ENCODE measurements around the gene CXCL13. TPM values are rescaled to one million over a fixed set of nuclear protein-coding genes. Genes with fewer than 3 reads are reported as not detected.
"Not testable (repeated sequence)": the region's sequence is repeated elsewhere in the genome, so short reads cannot be mapped to it uniquely, and the experiment has no call there.

The CXCL13 gene
- total RNA-seq, 1 experiment from 2014 or later = not detected

DNA sequence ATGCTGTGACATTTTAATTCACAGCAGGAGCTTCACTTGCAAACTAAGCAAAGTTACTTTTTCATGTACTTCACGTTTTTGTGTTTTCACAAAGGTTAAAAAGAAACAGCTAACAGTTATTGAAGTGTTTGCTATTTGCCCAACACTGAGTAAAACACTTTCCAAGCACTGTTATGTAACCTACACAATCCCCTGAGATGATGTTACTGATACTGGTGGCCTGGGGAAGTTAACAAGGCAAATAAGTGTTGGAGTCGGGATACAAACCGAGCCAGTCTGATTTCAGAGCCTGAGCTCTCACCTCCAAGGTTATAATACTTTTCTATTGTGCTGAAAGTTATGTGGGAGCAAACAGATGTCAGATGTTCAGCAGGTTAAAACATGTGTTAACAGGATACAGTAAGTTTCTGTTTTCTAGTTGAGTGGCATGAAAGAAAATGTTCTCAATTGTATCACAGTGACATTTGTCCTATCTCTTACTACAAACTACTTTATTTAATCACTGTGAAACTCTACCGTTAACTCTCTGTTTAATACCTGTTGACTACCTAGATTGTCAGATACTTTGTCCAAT, 3.9 kb upstream of the CXCL13 start:
- DNase-seq (ENCODE audit: low spot score) = no peak

DNA sequence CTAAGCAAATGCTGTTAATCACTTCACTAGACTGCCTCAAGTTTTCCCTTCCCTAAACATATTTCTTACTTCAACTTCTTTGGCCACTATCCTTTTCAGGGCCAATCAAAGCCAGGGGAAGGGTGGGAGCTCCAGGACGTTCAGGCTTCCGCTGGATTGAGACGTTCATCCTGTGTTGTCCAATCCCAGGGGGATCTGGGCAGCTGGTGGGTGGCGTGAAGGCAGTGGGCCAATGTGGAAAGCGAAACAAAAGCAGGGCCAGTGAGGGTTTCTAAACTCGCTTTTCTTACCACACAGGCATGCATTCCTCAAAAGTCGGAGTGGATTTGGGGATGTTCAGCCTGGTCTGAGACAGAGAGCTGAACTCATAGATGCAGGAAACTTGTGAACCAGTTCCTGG, 7.6 kb downstream of the CXCL13 start:
- DNase-seq (ENCODE audit: low spot score) = no peak

DNA sequence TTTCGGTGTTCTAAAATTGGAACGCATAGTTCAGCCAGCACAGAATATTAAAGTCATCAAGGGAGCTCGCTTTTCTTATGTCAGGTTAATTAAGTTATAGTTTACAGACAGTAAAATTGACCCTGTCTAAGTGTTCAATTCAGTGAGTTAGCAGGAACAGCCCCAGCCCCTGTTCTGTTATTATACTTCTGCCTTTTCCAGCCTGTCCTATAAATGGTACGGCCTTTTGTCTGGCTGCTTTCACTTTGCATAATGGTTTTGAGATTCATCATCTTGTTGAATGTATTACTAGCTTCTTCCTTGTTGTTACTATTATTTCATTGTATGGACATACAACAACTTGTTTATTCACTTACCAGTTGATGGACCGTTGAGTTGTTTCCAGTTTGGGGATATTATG, 9.5 kb downstream of the CXCL13 start:
- DNase-seq (ENCODE audit: low spot score) = no peak

DNA sequence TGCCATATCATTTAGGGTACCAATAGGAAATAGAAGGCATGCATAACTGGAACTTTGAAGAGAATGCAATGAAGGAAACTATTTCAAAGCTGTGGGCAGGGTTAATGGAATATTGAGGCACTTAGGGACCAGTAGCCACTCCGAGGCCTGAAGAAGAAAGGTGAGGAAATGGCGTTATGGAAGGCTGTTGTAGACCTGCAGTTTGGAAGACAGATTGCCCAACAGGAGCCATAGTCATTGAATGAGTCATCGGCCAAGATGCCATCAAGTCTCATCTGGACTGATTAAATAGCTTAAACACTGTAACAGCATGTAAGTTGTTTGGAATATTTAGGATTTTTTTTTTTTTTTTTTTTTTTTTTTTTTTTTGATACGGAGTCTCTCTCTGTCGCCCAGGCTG, 11.6 kb downstream of the CXCL13 start:
- no peak for DNase-seq (ENCODE audit: low spot score)

DNA sequence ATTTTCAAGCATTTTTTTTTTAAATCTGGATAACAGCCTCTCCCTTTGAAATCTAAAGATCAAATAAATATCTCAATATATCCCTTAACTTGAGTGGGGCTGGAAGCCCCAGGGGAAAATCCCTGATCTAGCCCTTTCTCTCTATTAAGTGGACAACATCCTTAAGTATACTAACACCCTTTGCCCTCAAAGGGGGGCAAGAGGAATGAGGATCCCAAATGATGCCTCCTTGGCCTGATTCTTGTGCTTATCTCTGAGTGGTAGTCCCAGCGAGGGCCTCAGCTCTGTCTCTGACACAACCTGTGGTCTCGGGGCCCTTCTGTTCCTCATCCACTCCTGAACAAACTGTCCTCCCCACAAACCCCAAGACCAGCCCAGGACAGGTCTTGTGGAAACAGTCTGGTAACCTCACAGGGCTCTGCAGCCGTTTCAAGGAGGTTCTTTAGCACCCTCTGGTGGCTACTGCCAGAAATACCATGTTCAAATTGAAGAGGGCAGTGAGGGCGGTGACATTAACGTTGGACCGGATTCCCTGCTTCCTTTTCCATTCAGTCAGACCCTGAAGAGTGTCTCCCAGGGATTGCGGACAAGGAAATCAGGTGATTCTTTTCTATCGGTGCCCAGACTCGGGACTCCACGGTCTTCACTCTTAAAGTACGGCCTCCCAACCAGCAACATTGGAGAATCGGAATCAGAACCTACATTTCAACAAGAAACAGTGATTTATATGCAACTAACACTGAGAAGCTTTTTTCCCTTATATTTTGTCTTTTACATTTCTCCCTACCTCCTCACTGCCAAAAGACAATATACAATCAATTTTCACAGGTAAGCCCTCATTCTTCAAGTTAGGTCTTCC, 13.0 kb downstream of the CXCL13 start:
- DNase-seq (ENCODE audit: low spot score) = peak; percentile 86

DNA sequence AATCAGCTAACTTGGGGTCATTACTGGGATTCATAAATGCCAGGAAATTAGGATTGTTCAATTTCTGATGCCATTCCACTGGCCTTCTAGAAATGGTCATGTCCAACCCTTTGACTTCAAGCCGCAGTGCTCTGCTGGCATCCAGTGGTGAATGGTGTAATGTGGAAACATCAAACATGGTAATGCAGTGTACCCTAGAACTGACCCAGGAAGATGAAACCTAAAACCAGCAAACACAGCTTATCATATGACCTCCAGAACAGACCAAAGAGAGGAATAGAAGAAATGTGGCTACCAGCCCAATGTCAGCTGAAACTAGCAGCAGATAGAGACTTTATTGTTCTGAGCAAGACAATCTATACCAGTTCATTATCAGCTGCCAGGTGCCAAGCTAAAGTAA, 13.8 kb downstream of the CXCL13 start:
- peak; percentile 9 for DNase-seq (ENCODE audit: low spot score)

DNA sequence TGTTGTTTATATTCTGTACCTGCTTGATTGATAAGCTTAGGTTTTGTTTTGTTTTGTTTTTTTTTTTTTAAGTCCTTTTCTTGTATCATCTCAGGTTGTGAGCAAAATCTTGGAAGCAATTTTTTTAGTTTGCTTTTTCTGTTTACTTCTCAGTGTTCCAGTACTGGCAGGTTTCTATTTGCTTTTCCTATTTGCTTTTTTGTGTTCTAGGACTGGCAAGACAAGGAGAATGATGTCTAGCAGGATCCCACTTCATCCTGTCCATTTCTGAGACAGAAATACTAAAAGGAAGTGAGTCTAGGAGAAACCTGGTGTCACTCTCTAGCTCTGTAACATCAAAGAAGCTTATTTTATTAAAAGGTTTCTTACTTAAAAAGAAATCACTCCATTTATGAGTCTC, 15.6 kb downstream of the CXCL13 start:
- no peak for DNase-seq (ENCODE audit: low spot score)

DNA sequence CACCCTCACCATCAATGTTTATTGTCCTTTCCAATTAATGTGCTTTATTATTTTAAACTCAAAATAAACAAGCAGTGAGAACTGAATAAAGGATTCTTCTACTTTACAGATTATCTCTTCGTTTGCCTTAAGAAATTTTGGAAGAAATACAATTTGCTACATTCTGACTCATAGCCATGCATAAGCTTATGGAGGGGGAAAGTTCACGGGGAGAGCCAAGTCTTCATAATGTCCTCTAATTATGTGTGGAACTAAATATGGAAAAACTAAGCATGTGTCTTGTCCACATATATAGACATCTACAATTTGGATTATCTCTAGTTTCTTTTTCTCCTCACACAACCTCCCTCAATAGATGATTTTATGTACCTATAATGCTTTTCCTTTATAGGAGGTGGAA, 17.5 kb downstream of the CXCL13 start:
- no peak for DNase-seq (ENCODE audit: low spot score)

DNA sequence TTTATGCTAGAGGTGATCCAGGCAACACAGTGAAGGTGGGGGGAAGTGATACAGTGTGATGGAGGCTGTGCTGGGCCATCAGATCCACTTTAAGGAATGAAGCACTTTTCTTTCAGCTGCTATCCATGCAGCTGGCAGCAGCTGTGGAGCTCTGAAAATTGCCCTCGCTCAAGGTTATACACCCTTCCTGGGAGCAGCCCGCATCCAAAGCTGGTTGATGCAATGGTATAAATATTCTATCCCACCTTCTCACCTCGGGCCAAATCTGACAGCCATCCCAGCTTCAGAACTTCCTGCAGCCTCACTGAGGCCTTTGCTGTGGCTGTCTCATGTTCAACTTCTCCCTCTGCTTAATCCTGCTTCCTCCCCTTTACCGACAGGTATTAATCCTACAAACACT, 18.6 kb downstream of the CXCL13 start:
- no peak for DNase-seq (ENCODE audit: low spot score)

DNA sequence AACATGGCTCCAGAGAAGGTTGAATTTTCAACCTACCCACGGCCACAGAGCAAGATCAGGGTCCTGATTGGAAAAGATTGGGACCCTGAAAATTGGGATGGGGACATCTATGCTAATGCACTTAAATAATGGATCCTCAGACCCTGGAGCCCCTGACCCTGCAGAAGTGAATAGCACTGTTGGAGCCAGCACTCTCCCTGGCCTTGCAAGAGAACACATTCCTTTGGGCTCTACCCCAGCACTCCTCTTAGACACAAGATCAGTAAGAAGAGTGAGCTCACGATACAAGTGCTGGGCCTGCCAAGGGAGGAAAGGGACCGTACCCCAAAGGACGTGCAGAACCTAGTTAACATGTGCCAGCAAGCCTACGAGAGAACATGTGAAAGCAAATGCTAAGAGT, 19.9 kb downstream of the CXCL13 start:
- DNase-seq (ENCODE audit: low spot score) = no peak

DNA sequence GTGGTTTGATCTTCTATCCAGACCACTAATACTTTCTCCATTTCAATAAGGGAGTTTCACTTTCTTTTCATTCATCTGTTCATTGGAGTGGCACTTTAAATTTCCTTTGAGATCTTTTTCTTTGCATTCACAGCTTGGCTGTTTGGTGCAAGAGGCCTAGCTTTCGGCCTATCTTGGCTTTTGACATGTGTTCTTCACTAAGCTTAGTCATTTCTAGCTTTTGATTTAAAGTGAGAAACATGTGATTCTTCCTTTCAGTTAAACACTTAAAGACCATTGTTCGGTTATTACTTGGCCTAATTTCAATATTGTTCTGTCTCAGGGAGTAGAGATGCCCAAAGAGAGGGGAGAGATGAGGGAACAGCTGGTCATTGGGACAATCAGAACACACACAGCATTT, 24.3 kb downstream of the CXCL13 start:
- DNase-seq (ENCODE audit: low spot score) = no peak

DNA sequence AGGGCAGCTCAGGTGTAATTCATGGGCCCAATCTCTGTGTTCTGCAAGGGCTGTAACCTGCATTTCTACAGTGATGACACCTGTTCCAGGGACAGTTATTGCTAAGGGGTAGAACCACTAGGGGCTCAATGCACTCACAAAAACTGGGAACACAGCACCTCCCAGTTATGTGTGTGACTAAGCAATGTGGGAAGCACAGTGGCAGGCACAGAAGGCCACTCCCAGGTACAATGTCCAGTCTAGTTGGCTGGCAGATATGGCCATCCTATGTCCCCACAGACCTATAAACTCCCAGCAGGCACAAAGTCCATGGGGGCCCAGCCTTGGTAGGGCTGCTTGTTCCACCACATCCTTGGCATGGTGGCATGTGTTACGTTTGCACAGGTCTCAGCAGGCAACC, 25.7 kb downstream of the CXCL13 start:
- DNase-seq (ENCODE audit: low spot score) = peak; percentile 5

DNA sequence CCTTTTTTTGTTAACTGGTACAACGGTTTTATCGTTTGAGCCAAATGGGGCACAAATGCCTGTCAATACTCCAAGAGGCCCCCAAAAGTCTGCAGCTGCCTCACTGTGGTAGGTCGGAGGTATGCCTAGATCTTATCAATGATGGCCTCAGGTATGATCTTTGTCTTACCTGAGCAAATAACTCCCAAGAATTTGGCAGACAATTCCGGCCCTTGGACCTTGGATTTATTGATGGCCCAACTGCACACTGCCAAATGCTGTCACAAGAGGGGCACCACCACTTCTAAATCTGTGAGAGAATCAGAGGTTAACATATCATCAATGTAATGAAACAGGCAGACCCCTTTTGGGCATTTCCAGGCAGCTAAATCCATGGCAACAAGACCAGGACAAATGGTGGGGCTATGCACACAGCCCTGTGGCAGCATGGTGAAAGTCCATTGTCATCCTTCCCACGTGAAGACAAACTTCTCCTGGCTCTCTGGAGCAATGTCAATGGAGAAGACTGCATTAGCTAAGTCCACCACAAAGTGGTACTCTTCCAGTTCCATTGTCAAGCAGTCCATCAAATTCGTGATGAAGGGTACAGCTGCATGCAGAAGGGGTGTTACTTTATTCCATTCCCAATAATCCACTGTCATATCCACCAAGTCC, 28.6 kb downstream of the CXCL13 start:
- DNase-seq (ENCODE audit: low spot score) = no peak

DNA sequence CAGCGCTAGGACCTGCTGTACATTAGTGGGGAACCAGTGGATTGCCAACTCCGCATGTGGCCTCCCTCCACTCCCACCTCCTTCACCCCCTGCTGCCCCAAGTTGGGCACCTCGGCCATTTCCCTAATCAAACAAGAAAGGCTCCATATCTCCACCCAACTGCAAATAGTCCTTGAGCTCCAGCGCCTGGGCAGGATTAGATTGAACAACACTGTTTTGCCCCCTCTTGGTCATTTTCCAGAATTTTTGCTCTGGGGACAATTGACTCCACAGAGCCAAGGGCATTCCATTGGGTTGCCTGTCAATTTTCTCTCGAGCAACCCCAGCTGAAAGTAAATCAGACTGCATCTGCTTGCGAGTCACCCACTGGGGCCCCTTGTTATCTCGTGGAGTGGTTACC, 29.6 kb downstream of the CXCL13 start:
- DNase-seq (ENCODE audit: low spot score) = no peak

DNA sequence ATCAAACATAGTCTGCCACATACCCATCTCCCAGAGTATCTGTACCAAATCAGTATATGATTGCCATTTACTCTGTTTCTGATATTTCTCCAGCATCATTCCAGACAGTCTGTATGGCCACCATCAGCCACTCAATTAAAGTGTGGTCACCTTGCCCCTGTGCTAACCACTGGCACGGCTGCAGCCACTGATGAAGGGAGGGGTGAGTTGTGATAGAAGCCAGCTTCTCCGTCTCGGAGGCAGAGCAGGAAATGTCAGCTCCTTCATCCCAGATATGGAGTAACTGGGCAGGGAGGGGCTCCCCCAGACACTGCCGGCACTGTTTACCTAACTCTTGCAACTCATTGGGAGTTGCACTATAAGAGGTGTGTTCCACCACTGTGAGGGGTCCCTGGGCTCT, 30.3 kb downstream of the CXCL13 start:
- no peak for DNase-seq (ENCODE audit: low spot score)

DNA sequence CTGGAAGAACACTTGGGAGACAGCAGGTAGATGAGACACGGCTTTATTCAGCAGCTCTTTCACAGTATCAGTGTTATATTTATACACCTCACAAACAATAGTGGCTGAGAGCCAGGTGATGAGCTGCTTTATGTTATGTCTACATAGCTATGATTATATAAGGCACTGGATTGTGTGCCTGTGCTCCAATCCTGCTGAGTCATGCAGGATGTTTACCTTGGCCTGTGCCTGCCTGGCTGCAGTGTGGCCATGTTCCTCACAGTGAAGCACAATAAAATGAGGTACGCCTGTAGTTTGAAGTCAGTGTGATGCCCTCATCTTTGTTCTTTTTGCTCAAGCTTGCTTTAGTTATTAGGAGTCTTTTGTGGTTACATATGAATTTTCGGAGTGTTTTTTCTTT, 31.3 kb downstream of the CXCL13 start:
- DNase-seq (ENCODE audit: low spot score) = peak; percentile 5

DNA sequence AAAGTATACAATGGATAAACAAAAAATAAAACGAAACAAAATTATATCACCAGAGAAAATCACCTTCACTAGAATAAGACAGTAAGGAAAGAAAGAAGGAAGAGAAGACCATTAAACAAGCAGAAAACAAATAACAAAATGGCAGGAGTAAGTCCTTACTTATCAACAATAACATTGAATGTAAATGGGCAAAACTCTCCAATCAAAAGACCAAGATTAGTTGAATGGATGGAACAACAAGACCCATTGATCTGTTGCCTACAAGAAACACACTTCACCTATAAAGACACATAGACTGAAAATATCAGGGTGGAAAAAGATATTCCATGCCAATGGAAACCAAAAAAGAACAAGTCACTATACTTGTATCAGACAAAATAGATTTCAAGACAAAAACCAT, 38.4 kb downstream of the CXCL13 start:
- not testable (repeated sequence) for DNase-seq (ENCODE audit: low spot score)

DNA sequence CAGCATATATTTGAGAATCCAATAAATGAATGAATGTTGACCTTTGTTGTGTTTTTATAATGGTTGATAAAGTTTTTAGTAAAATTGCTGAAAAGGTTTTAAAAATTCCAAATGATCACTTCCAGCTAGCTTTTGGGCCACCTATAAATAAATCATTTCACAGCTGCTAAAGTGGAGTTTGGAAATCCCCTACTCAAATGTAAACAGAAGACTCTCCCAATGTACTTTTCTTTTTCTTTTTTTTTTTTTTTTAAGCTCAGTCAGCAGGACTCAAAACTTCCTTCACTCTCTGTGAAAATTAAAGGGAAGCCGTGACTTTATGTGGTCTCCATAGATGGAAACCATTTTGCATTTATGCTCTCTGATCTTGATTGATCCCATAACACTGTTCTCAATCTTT, 45.2 kb downstream of the CXCL13 start:
- no peak for DNase-seq (ENCODE audit: low spot score)

DNA sequence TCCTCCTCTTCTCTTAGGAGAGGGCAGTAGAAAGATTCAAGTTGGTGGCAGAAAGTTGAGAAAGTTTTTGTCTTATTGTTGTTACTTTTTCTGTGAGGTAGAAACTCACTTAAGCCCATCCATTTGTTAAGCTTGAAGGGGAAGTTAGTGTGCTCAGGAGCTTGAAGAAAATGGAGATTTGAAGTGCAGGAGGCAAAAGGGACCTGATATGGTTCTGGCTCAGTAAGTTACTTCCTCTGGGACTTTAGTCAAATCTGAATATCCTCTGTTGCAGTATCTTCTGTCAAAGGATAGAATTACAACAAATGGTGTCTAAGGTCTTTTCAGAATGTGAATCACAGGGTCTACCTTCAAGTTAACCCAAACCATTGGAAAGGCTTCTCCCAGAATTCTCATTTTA, 46.2 kb downstream of the CXCL13 start:
- DNase-seq (ENCODE audit: low spot score) = no peak

DNA sequence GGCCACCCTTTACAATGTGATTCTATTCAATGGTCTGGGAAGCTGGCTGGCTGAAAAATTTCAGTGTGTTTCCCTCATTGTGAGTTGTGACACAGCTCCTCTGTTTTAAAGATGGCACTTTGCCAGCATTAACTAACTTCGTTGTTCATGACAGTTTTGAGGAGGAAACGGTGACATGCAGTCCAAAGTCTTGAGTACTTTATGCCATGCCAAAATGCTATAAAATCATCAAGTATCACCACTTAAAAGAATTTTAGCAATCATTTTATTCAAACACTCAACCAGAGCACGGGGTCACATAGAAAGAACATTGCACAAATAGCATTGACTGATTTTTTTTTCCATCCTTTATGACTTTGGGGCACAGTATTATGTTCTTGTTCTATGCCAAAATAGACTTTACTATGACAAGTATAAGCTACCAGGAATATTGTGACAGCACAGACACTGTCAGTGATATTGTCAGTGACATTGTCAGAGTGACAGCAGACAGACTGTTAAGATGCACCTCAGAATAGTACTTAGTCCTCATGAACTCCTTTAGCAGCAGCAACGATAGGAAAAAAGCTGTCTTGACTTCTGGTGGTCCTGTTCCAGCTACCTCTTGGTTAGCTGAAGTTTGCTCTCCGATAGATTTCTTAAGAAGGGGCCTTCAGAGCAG, 46.7 kb downstream of the CXCL13 start:
- no peak for DNase-seq (ENCODE audit: low spot score)

DNA sequence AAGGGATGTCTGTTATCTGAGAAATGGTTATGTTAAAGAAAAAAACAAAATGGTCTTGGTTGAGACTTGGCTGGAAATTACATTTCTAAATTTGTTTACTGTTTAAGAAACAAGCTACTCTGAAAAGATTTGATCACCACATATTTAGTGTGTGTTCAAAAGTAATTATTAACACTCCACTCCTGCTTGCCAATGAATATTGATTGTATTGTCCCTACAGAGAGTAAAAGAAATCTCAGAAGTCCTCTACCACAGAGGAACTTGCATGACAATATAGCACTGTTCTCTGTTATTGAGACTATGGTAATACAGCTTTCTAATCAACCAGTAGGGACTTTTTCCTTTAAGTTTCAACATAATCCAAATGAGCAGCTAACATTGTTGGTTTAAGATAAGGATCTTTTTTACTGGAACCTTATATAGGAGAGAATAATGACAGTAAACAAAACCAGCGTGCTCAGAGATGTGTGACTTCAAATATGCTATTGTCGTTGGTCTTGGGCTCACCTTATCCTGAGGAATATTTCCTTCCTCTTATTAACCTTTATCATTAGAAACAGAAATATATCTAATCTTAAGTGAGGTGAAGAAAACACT, 47.6 kb downstream of the CXCL13 start:
- DNase-seq (ENCODE audit: low spot score) = no peak

DNA sequence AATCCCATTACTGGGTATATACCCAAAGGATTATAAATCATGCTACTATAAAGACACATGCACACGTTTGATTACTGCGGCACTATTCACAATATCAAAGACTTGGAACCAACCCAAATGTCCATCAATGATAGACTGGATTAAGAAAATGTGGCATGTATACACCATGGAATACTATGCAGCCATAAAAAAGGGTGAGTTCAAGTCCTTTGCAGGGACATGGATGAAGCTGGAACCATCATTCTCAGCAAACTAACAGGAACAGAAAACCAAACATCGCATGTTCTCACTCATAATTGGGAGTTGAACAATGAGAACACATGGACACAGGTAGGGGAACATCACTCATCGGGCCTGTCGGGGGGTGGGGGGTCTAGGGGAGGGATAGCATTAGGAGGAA, 54.7 kb downstream of the CXCL13 start:
- DNase-seq (ENCODE audit: low spot score) = not testable (repeated sequence)
